Activated B cell treated with CpG ODN at 0.5 μM for 24 hours (primary cell): ENCODE measurements around the gene COL12A1. TPM values are rescaled to one million over a fixed set of nuclear protein-coding genes. Genes with fewer than 3 reads are reported as not detected.

Experiments used
- ATAC-seq: fragments of 200-7000 bp; cut with Tn5 transposase; one replicate; pipeline ENCODE4 v1.10.0; 2021; ENCODE audit warnings: low read depth, mild to moderate bottlenecking, moderate library complexity
- CTCF ChIA-PET: fragments of 350-600 bp; sonication (Branson Sonifier 250); formaldehyde crosslinking; loops from one replicate; lab custom pipeline; 2021; ENCODE audit warnings: antibody characterized with exemption; lab: Charles Lee
- POLR2A ChIA-PET: fragments of 350-600 bp; sonication (Branson Sonifier 250); formaldehyde crosslinking; loops from one replicate; lab custom pipeline; 2021; ENCODE audit warnings: antibody characterized with exemption; lab: Charles Lee
- DNase-seq: peaks from one replicate; pipeline ENCODE4 v3.0.0; 2022
- H3K27ac Mint-ChIP-seq: one replicate; pipeline ENCODE4 v1.8.0; 2020; ENCODE audit warnings: mixed read lengths
- H3K27me3 Mint-ChIP-seq: one replicate; pipeline ENCODE4 v1.8.0; 2021; ENCODE audit warnings: mixed read lengths
- H3K36me3 Mint-ChIP-seq: one replicate; pipeline ENCODE4 v1.8.0; 2021; ENCODE audit warnings: low read depth, mixed read lengths
- H3K4me1 Mint-ChIP-seq: one replicate; pipeline ENCODE4 v1.8.0; 2021; ENCODE audit warnings: mixed read lengths
- H3K4me3 Mint-ChIP-seq: one replicate; pipeline ENCODE4 v1.8.0; 2020; ENCODE audit warnings: mild to moderate bottlenecking, mixed read lengths
- H3K9me3 Mint-ChIP-seq: one replicate; pipeline ENCODE4 v1.8.0; 2020; ENCODE audit warnings: mixed read lengths
- intact Hi-C: fragments of 100-400 bp; cut with micrococcal nuclease; formaldehyde crosslinking; loops from one replicate; pipeline ENCODE4 v1.15.1; 2024
- total RNA-seq: library from RNA; stranded (reverse); gene quantifications from 2 replicates; pipeline ENCODE4 v1.2.3, GENCODE V29; 2022
- TF ChIP-seq, protein P1 (sequence below): fragments of 200-600 bp; IDR thresholded peaks from one replicate; pipeline ENCODE4 v1.8.0; 2022; ENCODE audit warnings: antibody characterized with exemption, mild to moderate bottlenecking

Gene COL12A1
- total RNA-seq, 1 donor from 2014 or later, result not detected

DNA sequence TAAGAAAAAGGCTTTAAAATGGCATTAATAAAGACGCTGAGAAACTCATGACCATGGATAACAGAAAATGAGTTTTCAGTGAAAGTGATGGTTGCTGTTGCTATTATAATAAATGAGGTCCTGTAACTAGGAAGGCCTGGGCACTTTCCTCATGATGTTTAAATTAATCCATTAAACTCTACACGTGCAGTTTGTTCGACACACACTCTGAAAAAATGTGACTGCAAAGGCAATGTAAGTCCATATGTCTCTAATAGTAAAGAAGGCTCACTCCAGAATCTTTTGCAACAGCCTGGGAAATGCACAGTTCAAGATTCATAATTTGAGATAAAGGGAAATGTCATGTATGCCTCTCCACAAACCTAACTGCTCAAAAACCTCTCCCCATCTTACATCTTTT is 153.4 kb downstream of the COL12A1 start:
- Mint-ChIP-seq H3K4me3 (no peak overlapping the region), H3K9me3 (no peaks in the 10 kb centered on the region), H3K4me1 (no peaks in the 10 kb centered on the region), H3K36me3 (no peaks in the 10 kb centered on the region), H3K27ac (no peak overlapping the region), H3K27me3 (no peaks in the 10 kb centered on the region)
- DNase-seq (no peak), ATAC-seq (no peak)
- TF ChIP-seq, protein P1, sequence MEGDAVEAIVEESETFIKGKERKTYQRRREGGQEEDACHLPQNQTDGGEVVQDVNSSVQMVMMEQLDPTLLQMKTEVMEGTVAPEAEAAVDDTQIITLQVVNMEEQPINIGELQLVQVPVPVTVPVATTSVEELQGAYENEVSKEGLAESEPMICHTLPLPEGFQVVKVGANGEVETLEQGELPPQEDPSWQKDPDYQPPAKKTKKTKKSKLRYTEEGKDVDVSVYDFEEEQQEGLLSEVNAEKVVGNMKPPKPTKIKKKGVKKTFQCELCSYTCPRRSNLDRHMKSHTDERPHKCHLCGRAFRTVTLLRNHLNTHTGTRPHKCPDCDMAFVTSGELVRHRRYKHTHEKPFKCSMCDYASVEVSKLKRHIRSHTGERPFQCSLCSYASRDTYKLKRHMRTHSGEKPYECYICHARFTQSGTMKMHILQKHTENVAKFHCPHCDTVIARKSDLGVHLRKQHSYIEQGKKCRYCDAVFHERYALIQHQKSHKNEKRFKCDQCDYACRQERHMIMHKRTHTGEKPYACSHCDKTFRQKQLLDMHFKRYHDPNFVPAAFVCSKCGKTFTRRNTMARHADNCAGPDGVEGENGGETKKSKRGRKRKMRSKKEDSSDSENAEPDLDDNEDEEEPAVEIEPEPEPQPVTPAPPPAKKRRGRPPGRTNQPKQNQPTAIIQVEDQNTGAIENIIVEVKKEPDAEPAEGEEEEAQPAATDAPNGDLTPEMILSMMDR, result no peak
- ChIA-PET CTCF (no interaction called here), POLR2A (no interaction called here)
- intact Hi-C loops, result no loop called here

DNA sequence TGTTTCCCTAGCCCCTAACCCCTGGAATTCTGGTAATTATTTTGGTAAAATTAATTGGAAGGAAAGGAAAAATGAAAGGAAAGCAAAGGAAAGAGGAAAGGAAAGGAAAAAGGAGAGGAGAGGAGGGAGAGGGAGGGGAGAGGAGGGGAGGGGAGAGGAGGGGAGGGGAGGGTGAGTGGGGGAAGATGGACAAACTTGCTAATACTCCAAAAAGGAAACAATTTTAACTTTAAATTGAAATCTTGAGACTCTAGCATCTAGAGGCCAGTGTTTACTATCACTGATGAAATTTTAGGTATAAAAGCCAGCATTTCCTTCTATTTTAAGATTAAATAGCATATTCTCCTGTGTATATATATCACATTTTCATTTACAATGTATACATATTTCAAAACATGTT is 156.5 kb downstream of the COL12A1 start:
- ATAC-seq (no peak), DNase-seq (no peak)
- CTCF ChIA-PET, result no interaction called here
- H3K27ac Mint-ChIP-seq, result no peak overlapping the region
- H3K36me3 Mint-ChIP-seq, result no peaks in the 10 kb centered on the region
- no peaks in the 10 kb centered on the region for H3K4me1 Mint-ChIP-seq
- intact Hi-C loops, result no loop called here
- no peaks in the 10 kb centered on the region for H3K27me3 Mint-ChIP-seq
- POLR2A ChIA-PET, result no interaction called here
- no peaks in the 10 kb centered on the region for H3K9me3 Mint-ChIP-seq
- H3K4me3 Mint-ChIP-seq, result no peak overlapping the region
- TF ChIP-seq, protein P1, result no peak

- CTCF ChIA-PET, result no interaction called here
- H3K4me1 Mint-ChIP-seq, result no peaks in the 10 kb centered on the region
- no peak for ATAC-seq
- no peak overlapping the region for H3K27ac Mint-ChIP-seq
- no peak overlapping the region for H3K4me3 Mint-ChIP-seq
- DNase-seq, result no peak
- TF ChIP-seq, protein P1, result no peak
- no peaks in the 10 kb centered on the region for H3K27me3 Mint-ChIP-seq
- POLR2A ChIA-PET, result no interaction called here
- intact Hi-C loops, result no loop called here
- H3K9me3 Mint-ChIP-seq, result peaks cover 6% of the 10 kb centered on the region
- H3K36me3 Mint-ChIP-seq, result no peaks in the 10 kb centered on the region
Observed at GRCh38 chr6:75044846-75045245, 161.0 kb downstream of the COL12A1 start.

DNA sequence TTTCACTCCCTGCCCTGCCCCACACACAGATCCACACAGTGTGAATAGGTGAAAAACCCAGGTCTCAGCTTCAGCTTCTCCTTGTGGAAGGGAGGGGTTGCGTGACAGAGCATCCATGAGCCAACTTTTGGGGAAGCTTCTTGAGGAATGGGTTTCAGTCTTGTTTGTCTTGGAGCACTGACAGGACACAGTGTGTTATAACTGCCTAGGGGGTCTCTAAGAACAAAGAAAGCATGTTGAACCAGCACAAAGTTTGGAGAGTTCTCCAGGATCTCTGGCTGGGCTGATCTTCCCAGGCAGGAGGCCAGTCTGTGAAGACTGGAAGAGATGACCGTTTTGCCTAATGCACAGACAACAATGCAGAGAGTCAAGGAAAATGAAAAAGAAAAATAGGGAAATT is 164.5 kb downstream of the COL12A1 start:
- ATAC-seq (no peak), DNase-seq (no peak)
- ChIA-PET POLR2A (no interaction called here), CTCF (no interaction called here)
- H3K4me3 Mint-ChIP-seq, result no peak overlapping the region
- TF ChIP-seq, protein P1, result no peak
- no peaks in the 10 kb centered on the region for H3K36me3 Mint-ChIP-seq
- intact Hi-C loops, result no loop called here
- H3K4me1 Mint-ChIP-seq, result no peaks in the 10 kb centered on the region
- H3K9me3 Mint-ChIP-seq, result peaks cover 6% of the 10 kb centered on the region
- H3K27ac Mint-ChIP-seq, result no peak overlapping the region
- no peaks in the 10 kb centered on the region for H3K27me3 Mint-ChIP-seq

Other genes starting within 250 kb of the COL12A1 start
- gene COX7A2, start 37.7 kb upstream of the COL12A1 start, total RNA-seq, result 259 and 301 TPM in 2 replicates
- gene TMEM30A, start 78.7 kb upstream of the COL12A1 start, total RNA-seq, result 36.8 and 38.7 TPM in 2 replicates